CD4-positive, alpha-beta memory T cell (primary cell): ENCODE data around the gene PDLIM4. TPM values are rescaled to one million over a fixed set of nuclear protein-coding genes. Genes with fewer than 3 reads are reported as not detected.

Experiments
- CTCF ChIA-PET: fragments of 350-600 bp; sonication (Branson Sonifier 250); formaldehyde crosslinking; loops from one replicate; lab custom pipeline; 2021; ENCODE audit warnings: inconsistent platforms; ENCODE audit not compliant: partially characterized antibody; lab: Charles Lee
- POLR2A ChIA-PET: fragments of 350-600 bp; sonication (Branson Sonifier 250); formaldehyde crosslinking; loops from one replicate; lab custom pipeline; 2021; ENCODE audit not compliant: partially characterized antibody; lab: Charles Lee
- DNase-seq, 5 donors: peaks; one replicate each; pipeline versions ENCODE4 v3.0.0 to v3.0.0-alpha.2; 2020 to 2022; ENCODE audit warnings: mixed read lengths in 1 of 5
- H3K27ac ChIP-seq: one replicate; pipeline ENCODE4 v1.7.0; 2013; ENCODE audit warnings: low read depth, low read length
- H3K27me3 ChIP-seq: 2 replicates; pipeline ENCODE4 v1.7.0; 2013; ENCODE audit warnings: mild to moderate bottlenecking, low read length, moderate library complexity; ENCODE audit not compliant: insufficient read depth
- H3K36me3 ChIP-seq: 2 replicates; pipeline ENCODE4 v1.7.0; 2013; ENCODE audit warnings: mild to moderate bottlenecking, low read length, moderate library complexity; ENCODE audit not compliant: insufficient read depth
- H3K4me1 ChIP-seq: 2 replicates; pipeline ENCODE4 v1.7.0; 2013; ENCODE audit warnings: mild to moderate bottlenecking, low read length, moderate library complexity; ENCODE audit not compliant: insufficient read depth
- H3K4me3 ChIP-seq, 2 donors: one replicate each; pipeline ENCODE4 v1.7.0; 2013; ENCODE audit warnings: low read length in 2 of 2, mild to moderate bottlenecking in 1 of 2
- H3K9me3 ChIP-seq, 2 donors: one replicate each; pipeline ENCODE4 v1.7.0; 2013; ENCODE audit warnings: low read length in 2 of 2, control low read depth in 1 of 2; ENCODE audit not compliant: control insufficient read depth in 1 of 2
- H3K27ac Mint-ChIP-seq, 7 donors: one replicate each; pipeline ENCODE4 v1.8.0; 2020 to 2021; ENCODE audit warnings: mixed read lengths in 7 of 7, mild to moderate bottlenecking in 6 of 7, inconsistent platforms in 3 of 7, moderate library complexity in 3 of 7
- H3K27me3 Mint-ChIP-seq, 2 donors: one replicate each; pipeline ENCODE4 v1.8.0; 2020 to 2021; ENCODE audit warnings: mixed read lengths in 2 of 2
- H3K36me3 Mint-ChIP-seq, 2 donors: one replicate each; pipeline ENCODE4 v1.8.0; 2020 to 2021; ENCODE audit warnings: mixed read lengths in 2 of 2, inconsistent platforms in 1 of 2, mild to moderate bottlenecking in 1 of 2
- H3K4me1 Mint-ChIP-seq, 4 donors: one replicate each; pipeline ENCODE4 v1.8.0; 2020 to 2021; ENCODE audit warnings: mixed read lengths in 4 of 4, mild to moderate bottlenecking in 1 of 4
- H3K4me3 Mint-ChIP-seq, 8 donors: one replicate each; pipeline ENCODE4 v1.8.0; 2020 to 2021; ENCODE audit warnings: mixed read lengths in 8 of 8, mild to moderate bottlenecking in 7 of 8, moderate library complexity in 6 of 8, inconsistent platforms in 3 of 8
- H3K9me3 Mint-ChIP-seq, 8 donors: one replicate each; pipeline ENCODE4 v1.8.0; 2020 to 2021; ENCODE audit warnings: mixed read lengths in 8 of 8, mild to moderate bottlenecking in 5 of 8, inconsistent platforms in 3 of 8, moderate library complexity in 1 of 8
- intact Hi-C: fragments of 100-400 bp; cut with micrococcal nuclease; formaldehyde crosslinking; loops from one replicate; pipeline ENCODE4 v1.15.1; 2023
- polyA plus RNA-seq, 2 donors: library from polyadenylated mRNA; unstranded; fragments of 300-500 nt; fragmentation: Illumina TruSeq; gene quantifications; one replicate each; pipeline ENCODE4 v1.2.3, GENCODE V29; 2021
- total RNA-seq, 2 experiments: library from RNA; stranded (reverse); gene quantifications; one replicate each; pipeline ENCODE4 v1.2.3, GENCODE V29; 2021

The PDLIM4 gene
- total and polyA plus RNA-seq, 4 experiments from 2014 or later = not detected

- no peaks in the 10 kb centered on the region for H3K36me3 ChIP-seq
- Mint-ChIP-seq H3K9me3 (peaks cover 0 to 24% (median 17%) of the 10 kb centered on the region in 8 donors), H3K4me1 (no peaks in the 10 kb centered on the region), H3K36me3 (peaks cover 4 to 12% of the 10 kb centered on the region in 2 donors), H3K27me3 (peaks cover 0 to 2% of the 10 kb centered on the region in 2 donors), H3K27ac (no peak overlapping the region), H3K4me3 (no peak overlapping the region)
- H3K4me1 ChIP-seq = no peaks in the 10 kb centered on the region
- no peak overlapping the region for H3K4me3 ChIP-seq
- ChIA-PET POLR2A (no interaction called here), CTCF (no interaction called here)
- no peaks in the 10 kb centered on the region for H3K27me3 ChIP-seq
- no peak overlapping the region for H3K27ac ChIP-seq
- no peaks in the 10 kb centered on the region for H3K9me3 ChIP-seq
- DNase-seq = no peak
- intact Hi-C loops = no loop called here
Measured at GRCh38 chr5:132305420-132305819, 47.9 kb downstream of the PDLIM4 start.

GRCh38 chr5:132308701-132309100 lies 51.2 kb downstream of the PDLIM4 start:
- Histone ChIP-seq H3K9me3 (no peaks in the 10 kb centered on the region), H3K27me3 (no peaks in the 10 kb centered on the region), H3K4me3 (no peak overlapping the region), H3K27ac (no peak overlapping the region), H3K36me3 (no peaks in the 10 kb centered on the region), H3K4me1 (no peaks in the 10 kb centered on the region)
- peaks cover 0 to 24% (median 16%) of the 10 kb centered on the region in 8 donors for H3K9me3 Mint-ChIP-seq
- no peak overlapping the region for H3K27ac Mint-ChIP-seq
- CTCF ChIA-PET = no interaction called here
- peaks cover 4 to 10% of the 10 kb centered on the region in 2 donors for H3K36me3 Mint-ChIP-seq
- no peaks in the 10 kb centered on the region for H3K27me3 Mint-ChIP-seq
- intact Hi-C loops = no loop called here
- no peaks in the 10 kb centered on the region for H3K4me1 Mint-ChIP-seq
- H3K4me3 Mint-ChIP-seq = no peak overlapping the region
- POLR2A ChIA-PET = no interaction called here
- DNase-seq = no peak

GRCh38 chr5:132309679-132310078 lies 52.2 kb downstream of the PDLIM4 start:
- H3K36me3 Mint-ChIP-seq = peaks cover 4 to 6% of the 10 kb centered on the region in 2 donors
- ChIA-PET CTCF (interaction anchor here (1.3 kb wide), 1 partner anchor 16 kb away, joined by 3 read pairs; no protein-coding TSS in a partner anchor), POLR2A (no interaction called here)
- no peaks in the 10 kb centered on the region for H3K27me3 Mint-ChIP-seq
- no peak overlapping the region for H3K4me3 Mint-ChIP-seq
- intact Hi-C loops = no loop called here
- Histone ChIP-seq H3K4me1 (no peaks in the 10 kb centered on the region), H3K9me3 (no peaks in the 10 kb centered on the region), H3K4me3 (no peak overlapping the region), H3K36me3 (no peaks in the 10 kb centered on the region), H3K27me3 (no peaks in the 10 kb centered on the region), H3K27ac (no peak overlapping the region)
- no peaks in the 10 kb centered on the region for H3K4me1 Mint-ChIP-seq
- peaks cover 0 to 14% (median 7%) of the 10 kb centered on the region in 8 donors for H3K9me3 Mint-ChIP-seq
- H3K27ac Mint-ChIP-seq = peak overlapping the region in 1 of 7 donors; percentile 28
- DNase-seq = no peak

- Mint-ChIP-seq H3K4me1 (no peaks in the 10 kb centered on the region), H3K4me3 (no peak overlapping the region), H3K27ac (no peak overlapping the region), H3K36me3 (peaks cover 0 to 2% of the 10 kb centered on the region in 2 donors), H3K9me3 (peaks cover 0 to 8% (median 3%) of the 10 kb centered on the region in 8 donors), H3K27me3 (no peaks in the 10 kb centered on the region)
- intact Hi-C loops = no loop called here
- H3K4me1 ChIP-seq = no peaks in the 10 kb centered on the region
- H3K36me3 ChIP-seq = no peaks in the 10 kb centered on the region
- no peak overlapping the region for H3K27ac ChIP-seq
- ChIA-PET CTCF (interaction anchor here (1.3 kb wide), 1 partner anchor 17 kb away, joined by 3 read pairs; no protein-coding TSS in a partner anchor), POLR2A (no interaction called here)
- H3K4me3 ChIP-seq = no peak overlapping the region
- no peaks in the 10 kb centered on the region for H3K27me3 ChIP-seq
- no peak for DNase-seq
- H3K9me3 ChIP-seq = no peaks in the 10 kb centered on the region
Measured at GRCh38 chr5:132310141-132310834, 52.8 kb downstream of the PDLIM4 start.

- CTCF ChIA-PET = interaction anchor here (1.3 kb wide), 1 partner anchor 10 kb away, joined by 4 read pairs; no protein-coding TSS in a partner anchor
- Mint-ChIP-seq H3K27me3 (no peaks in the 10 kb centered on the region), H3K4me3 (no peak overlapping the region), H3K9me3 (no peaks in the 10 kb centered on the region), H3K4me1 (no peaks in the 10 kb centered on the region), H3K27ac (no peak overlapping the region), H3K36me3 (no peaks in the 10 kb centered on the region)
- H3K27ac ChIP-seq = no peak overlapping the region
- no peak for DNase-seq
- POLR2A ChIA-PET = no interaction called here
- intact Hi-C loops = no loop called here
- H3K9me3 ChIP-seq = no peaks in the 10 kb centered on the region
- H3K27me3 ChIP-seq = no peaks in the 10 kb centered on the region
- no peaks in the 10 kb centered on the region for H3K4me1 ChIP-seq
- H3K36me3 ChIP-seq = no peaks in the 10 kb centered on the region
- no peak overlapping the region for H3K4me3 ChIP-seq
Measured at GRCh38 chr5:132313366-132313765, 55.9 kb downstream of the PDLIM4 start.

GRCh38 chr5:132313961-132314432 lies 56.5 kb downstream of the PDLIM4 start:
- no peaks in the 10 kb centered on the region for H3K27me3 Mint-ChIP-seq
- Histone ChIP-seq H3K4me3 (no peak overlapping the region), H3K9me3 (no peaks in the 10 kb centered on the region), H3K27ac (no peak overlapping the region), H3K27me3 (no peaks in the 10 kb centered on the region), H3K36me3 (no peaks in the 10 kb centered on the region), H3K4me1 (no peaks in the 10 kb centered on the region)
- no peaks in the 10 kb centered on the region for H3K9me3 Mint-ChIP-seq
- no peak overlapping the region for H3K27ac Mint-ChIP-seq
- CTCF ChIA-PET = no interaction called here
- intact Hi-C loops = no loop called here
- H3K4me1 Mint-ChIP-seq = no peaks in the 10 kb centered on the region
- H3K4me3 Mint-ChIP-seq = no peak overlapping the region
- POLR2A ChIA-PET = no interaction called here
- no peak for DNase-seq
- no peaks in the 10 kb centered on the region for H3K36me3 Mint-ChIP-seq

GRCh38 chr5:132315529-132316067 lies 58.1 kb downstream of the PDLIM4 start:
- Histone ChIP-seq H3K27me3 (no peaks in the 10 kb centered on the region), H3K36me3 (no peaks in the 10 kb centered on the region), H3K27ac (no peak overlapping the region), H3K4me1 (no peaks in the 10 kb centered on the region), H3K9me3 (no peaks in the 10 kb centered on the region), H3K4me3 (no peak overlapping the region)
- ChIA-PET POLR2A (no interaction called here), CTCF (no interaction called here)
- H3K4me1 Mint-ChIP-seq = no peaks in the 10 kb centered on the region
- H3K27ac Mint-ChIP-seq = no peak overlapping the region
- DNase-seq = no peak
- intact Hi-C loops = no loop called here
- H3K27me3 Mint-ChIP-seq = no peaks in the 10 kb centered on the region
- no peaks in the 10 kb centered on the region for H3K36me3 Mint-ChIP-seq
- H3K4me3 Mint-ChIP-seq = no peak overlapping the region
- H3K9me3 Mint-ChIP-seq = no peaks in the 10 kb centered on the region
